ENCODE measurements around the gene NDE1.

Gene NDE1

DNA sequence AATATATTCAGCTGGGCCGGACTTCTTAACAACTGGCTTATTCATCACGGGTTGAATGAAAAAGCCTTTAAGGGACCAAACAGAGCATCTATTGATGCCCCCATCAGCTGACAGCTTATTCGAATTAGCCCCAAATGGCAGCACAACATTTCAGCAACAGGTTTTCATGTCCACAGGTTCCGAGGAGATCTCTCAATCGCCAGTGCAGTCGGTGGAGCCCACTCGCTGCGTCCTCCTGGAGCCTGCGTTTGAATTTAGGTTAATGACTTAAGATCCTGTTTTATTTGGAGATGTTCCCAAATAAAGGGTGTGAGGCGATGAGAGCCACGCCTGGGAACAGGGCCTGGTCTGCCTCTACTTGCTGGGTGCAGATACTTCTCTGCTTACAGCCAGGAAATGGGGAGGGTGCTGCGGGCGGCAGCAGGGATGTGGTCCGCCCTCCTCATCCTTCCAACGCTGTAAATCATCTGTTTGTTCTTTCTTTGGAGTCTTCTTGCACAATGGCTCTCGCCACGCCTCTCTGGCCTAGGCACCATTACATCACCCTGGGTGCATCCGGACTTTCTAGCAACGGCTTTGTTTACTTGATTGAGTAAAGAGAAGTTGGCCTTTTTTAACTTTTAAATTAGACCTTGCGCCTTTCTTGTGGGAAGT is 22.6 kb downstream of the NDE1 start:
- no peak for DNase-seq (ENCODE audit: extremely low read depth, insufficient read length)

DNA sequence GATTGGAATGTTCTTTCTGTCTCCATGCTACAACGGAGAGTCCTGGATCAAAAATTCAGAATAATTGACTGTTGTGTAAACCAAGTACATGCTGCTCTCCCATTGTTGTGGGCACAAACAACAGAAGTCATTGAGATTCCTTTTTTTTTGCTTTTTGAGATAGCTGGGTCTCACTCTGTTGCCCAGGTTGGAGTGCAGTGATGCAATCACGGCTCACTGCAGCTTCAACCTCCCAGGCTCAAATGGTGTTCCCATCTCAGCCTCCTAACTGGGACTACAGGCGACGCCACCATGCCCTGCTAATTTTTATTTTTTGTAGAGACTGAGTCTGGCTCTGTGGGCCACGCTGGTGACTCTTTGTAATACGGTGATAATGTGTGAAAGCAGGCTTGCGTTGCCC is 24.5 kb downstream of the NDE1 start:
- H3K4me3 ChIP-seq (replicated peaks; ENCODE audit: low read depth, low read length) = no peak overlapping the region
- H3K27me3 ChIP-seq (replicated peaks; ENCODE audit: control insufficient read depth, insufficient read depth, low read length) = no peaks in the 10 kb centered on the region
- DNase-seq (ENCODE audit: extremely low read depth, insufficient read length) = no peak
- H3K36me3 ChIP-seq (ENCODE audit: control insufficient read depth, insufficient read depth, low read length) = peaks cover 43% of the 10 kb centered on the region
- TF ChIP-seq, protein P1, sequence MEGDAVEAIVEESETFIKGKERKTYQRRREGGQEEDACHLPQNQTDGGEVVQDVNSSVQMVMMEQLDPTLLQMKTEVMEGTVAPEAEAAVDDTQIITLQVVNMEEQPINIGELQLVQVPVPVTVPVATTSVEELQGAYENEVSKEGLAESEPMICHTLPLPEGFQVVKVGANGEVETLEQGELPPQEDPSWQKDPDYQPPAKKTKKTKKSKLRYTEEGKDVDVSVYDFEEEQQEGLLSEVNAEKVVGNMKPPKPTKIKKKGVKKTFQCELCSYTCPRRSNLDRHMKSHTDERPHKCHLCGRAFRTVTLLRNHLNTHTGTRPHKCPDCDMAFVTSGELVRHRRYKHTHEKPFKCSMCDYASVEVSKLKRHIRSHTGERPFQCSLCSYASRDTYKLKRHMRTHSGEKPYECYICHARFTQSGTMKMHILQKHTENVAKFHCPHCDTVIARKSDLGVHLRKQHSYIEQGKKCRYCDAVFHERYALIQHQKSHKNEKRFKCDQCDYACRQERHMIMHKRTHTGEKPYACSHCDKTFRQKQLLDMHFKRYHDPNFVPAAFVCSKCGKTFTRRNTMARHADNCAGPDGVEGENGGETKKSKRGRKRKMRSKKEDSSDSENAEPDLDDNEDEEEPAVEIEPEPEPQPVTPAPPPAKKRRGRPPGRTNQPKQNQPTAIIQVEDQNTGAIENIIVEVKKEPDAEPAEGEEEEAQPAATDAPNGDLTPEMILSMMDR (IDR thresholded peaks at IDR 0.05; ENCODE audit: insufficient read depth, low read length, poor library complexity, severe bottlenecking) = no peak

More for the DNA sequence above, 22.6 kb downstream of the NDE1 start:
- TF ChIP-seq, protein P1 (IDR thresholded peaks at IDR 0.05; ENCODE audit: insufficient read depth, low read length, poor library complexity, severe bottlenecking) = no peak
- H3K36me3 ChIP-seq (ENCODE audit: control insufficient read depth, insufficient read depth, low read length) = peaks cover 38% of the 10 kb centered on the region
- no peaks in the 10 kb centered on the region for H3K27me3 ChIP-seq (replicated peaks; ENCODE audit: control insufficient read depth, insufficient read depth, low read length)
- no peak overlapping the region for H3K4me3 ChIP-seq (replicated peaks; ENCODE audit: low read depth, low read length)

DNA sequence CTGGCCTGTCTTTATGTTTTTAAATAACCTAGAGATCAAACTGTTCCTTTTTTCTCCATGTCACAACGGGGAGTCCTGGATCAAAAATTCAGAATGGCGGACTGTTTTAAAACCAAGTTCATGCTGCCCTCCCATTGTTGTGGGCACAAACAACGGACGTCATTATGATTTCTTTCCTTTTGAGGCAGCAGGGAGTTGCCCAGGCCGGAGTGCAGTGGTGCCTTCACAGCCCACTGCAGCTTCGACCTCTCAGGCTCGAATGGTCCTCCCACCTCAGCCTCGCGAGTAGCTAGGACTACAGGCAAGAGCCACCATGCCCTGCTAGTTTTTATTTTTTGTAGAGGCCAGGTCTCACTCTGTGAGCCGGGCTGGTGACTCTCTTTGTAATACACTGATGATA is 26.5 kb downstream of the NDE1 start:
- TF ChIP-seq, protein P1 (IDR thresholded peaks at IDR 0.05; ENCODE audit: insufficient read depth, low read length, poor library complexity, severe bottlenecking) = no peak
- DNase-seq (ENCODE audit: extremely low read depth, insufficient read length) = no peak
- Histone ChIP-seq H3K36me3 (ENCODE audit: control insufficient read depth, insufficient read depth, low read length) (peaks cover 37% of the 10 kb centered on the region), H3K27me3 (replicated peaks; ENCODE audit: control insufficient read depth, insufficient read depth, low read length) (no peaks in the 10 kb centered on the region), H3K4me3 (replicated peaks; ENCODE audit: low read depth, low read length) (no peak overlapping the region)

DNA sequence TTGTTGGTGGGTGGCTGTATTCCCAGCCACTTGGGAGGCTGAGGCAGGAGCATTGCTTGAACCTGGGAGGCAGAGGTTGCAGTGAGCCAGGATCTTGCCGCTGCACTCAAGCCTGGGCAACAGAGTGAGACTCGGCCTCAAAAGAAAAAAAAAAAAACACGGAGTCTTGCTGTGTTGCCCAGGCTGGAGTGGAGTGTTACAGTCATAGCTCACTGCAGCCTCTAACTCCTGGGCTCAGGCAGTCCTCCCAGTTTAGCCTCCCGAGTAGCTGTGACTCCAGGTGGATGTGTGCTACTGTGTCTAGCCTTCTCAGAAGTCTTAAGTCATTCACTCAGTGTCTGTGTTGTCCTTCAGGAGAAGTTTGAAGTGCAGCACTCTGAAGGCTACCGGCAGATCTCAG is 27.4 kb downstream of the NDE1 start:
- H3K36me3 ChIP-seq (ENCODE audit: control insufficient read depth, insufficient read depth, low read length) = peaks cover 35% of the 10 kb centered on the region
- H3K27me3 ChIP-seq (replicated peaks; ENCODE audit: control insufficient read depth, insufficient read depth, low read length) = no peaks in the 10 kb centered on the region
- TF ChIP-seq, protein P1 (IDR thresholded peaks at IDR 0.05; ENCODE audit: insufficient read depth, low read length, poor library complexity, severe bottlenecking) = no peak
- no peak for DNase-seq (ENCODE audit: extremely low read depth, insufficient read length)
- no peak overlapping the region for H3K4me3 ChIP-seq (replicated peaks; ENCODE audit: low read depth, low read length)

DNA sequence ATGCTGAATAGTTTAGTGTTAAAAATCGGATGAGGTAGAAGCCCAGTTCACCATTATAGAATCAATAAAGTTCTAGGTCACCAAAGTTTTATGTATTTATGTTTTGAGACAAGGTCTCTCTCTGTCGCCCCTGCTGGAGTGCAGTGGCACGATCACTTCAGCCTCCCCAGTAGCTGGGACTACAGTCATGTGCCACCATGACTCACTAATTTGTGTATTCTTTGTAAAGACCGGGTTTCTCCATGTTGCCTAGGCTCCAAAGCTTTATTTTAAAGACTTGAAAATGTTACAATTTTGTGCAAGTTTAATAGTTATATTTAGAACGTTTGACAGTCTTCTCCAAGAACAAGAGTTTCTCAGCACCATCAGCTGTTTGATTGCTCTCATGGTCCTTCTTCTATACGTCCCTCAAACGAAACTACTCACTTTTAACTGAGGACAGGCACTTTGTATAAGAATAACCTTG is 32.1 kb downstream of the NDE1 start:
- TF ChIP-seq, protein P1 (IDR thresholded peaks at IDR 0.05; ENCODE audit: insufficient read depth, low read length, poor library complexity, severe bottlenecking) = peak; percentile 62
- no peak for DNase-seq (ENCODE audit: extremely low read depth, insufficient read length)
- H3K27me3 ChIP-seq (replicated peaks; ENCODE audit: control insufficient read depth, insufficient read depth, low read length) = no peaks in the 10 kb centered on the region
- no peak overlapping the region for H3K4me3 ChIP-seq (replicated peaks; ENCODE audit: low read depth, low read length)
- peaks cover 21% of the 10 kb centered on the region for H3K36me3 ChIP-seq (ENCODE audit: control insufficient read depth, insufficient read depth, low read length)

Data from GM06990 (cell line).